MCF 10A (cell line): ENCODE results near the gene HDAC5. TPM values are rescaled to one million over a fixed set of nuclear protein-coding genes. Genes with fewer than 3 reads are reported as not detected.

ENCODE experiments used
- BruUV-seq: library from RNA; stranded (reverse); fragments of 400-500 nt; replicated peaks from 2 replicates; lab custom pipeline; 2021; lab: Mats Ljungman, UMichigan
- CTCF ChIA-PET: fragments of 300-600 bp; sonication (Branson Sonifier 250); formaldehyde crosslinking; extraction: SDS; loops from one replicate; lab custom pipeline; 2021; ENCODE audit warnings: antibody characterized with exemption, inconsistent platforms; lab: Yijun Ruan, JAX
- POLR2A ChIA-PET: fragments of 300-600, 350-650 bp; sonication (Branson Sonifier 250); formaldehyde crosslinking; extraction: SDS; loops from one replicate; lab custom pipeline; 2020; ENCODE audit warnings: antibody characterized with exemption, inconsistent platforms; lab: Yijun Ruan, JAX
- DNase-seq: peaks from one replicate; pipeline ENCODE4 v3.0.0-alpha.2; 2018; ENCODE audit not compliant: unreplicated experiment
- H3K27ac Mint-ChIP-seq: one replicate; pipeline ENCODE4 v1.8.0; 2022; ENCODE audit warnings: mild to moderate bottlenecking, low read depth, mixed read lengths; ENCODE audit not compliant: unreplicated experiment
- H3K27me3 Mint-ChIP-seq: one replicate; pipeline ENCODE4 v1.8.0; 2022; ENCODE audit warnings: mixed read lengths; ENCODE audit not compliant: insufficient read depth, unreplicated experiment
- H3K36me3 Mint-ChIP-seq: one replicate; pipeline ENCODE4 v1.8.0; 2022; ENCODE audit warnings: mild to moderate bottlenecking, moderate library complexity, mixed read lengths; ENCODE audit not compliant: insufficient read depth, unreplicated experiment
- H3K4me1 Mint-ChIP-seq: one replicate; pipeline ENCODE4 v1.8.0; 2022; ENCODE audit warnings: mixed read lengths; ENCODE audit not compliant: insufficient read depth, unreplicated experiment
- H3K4me3 Mint-ChIP-seq: one replicate; pipeline ENCODE4 v1.8.0; 2022; ENCODE audit warnings: mild to moderate bottlenecking, moderate library complexity, mixed read lengths; ENCODE audit not compliant: unreplicated experiment
- H3K9me3 Mint-ChIP-seq: one replicate; pipeline ENCODE4 v1.8.0; 2022; ENCODE audit warnings: mixed read lengths; ENCODE audit not compliant: unreplicated experiment
- CTCF ChIP-seq: fragments of 200-600 bp; IDR thresholded peaks from one replicate; pipeline ENCODE4 v1.8.0; 2022; ENCODE audit warnings: antibody characterized with exemption, mild to moderate bottlenecking; ENCODE audit not compliant: unreplicated experiment
- intact Hi-C: fragments of 100-400 bp; cut with micrococcal nuclease; formaldehyde crosslinking; loops from 2 replicates; pipeline ENCODE4 v1.14.1; 2022
- total RNA-seq: library from RNA; stranded (reverse); gene quantifications from 2 replicates; pipeline ENCODE4 v1.2.3, GENCODE V29; 2022

Gene HDAC5
- total RNA-seq, 1 experiment from 2014 or later = 12.1 TPM

GRCh38 chr17:44137891-44138709 is 14.7 kb upstream of the HDAC5 start:
- intact Hi-C loops = no loop called here
- POLR2A ChIA-PET = interaction anchor here (0.6 to 3.2 kb wide), 26 partner anchors 7 to 1021 kb away, joined by 3 to 66 read pairs (median 5); partner anchors contain the start of genes ATXN7L3, G6PC3, GRN and HDAC5
- Mint-ChIP-seq H3K4me1 (peaks cover 13% of the 10 kb centered on the region), H3K27me3 (no peaks in the 10 kb centered on the region), H3K36me3 (no peaks in the 10 kb centered on the region), H3K27ac (peak overlapping the region; percentile 87), H3K9me3 (no peaks in the 10 kb centered on the region), H3K4me3 (peak overlapping the region; percentile 61)
- CTCF ChIA-PET = interaction anchor here (0.6 to 1.5 kb wide), 5 partner anchors 14 to 194 kb away, joined by 3 read pairs; no protein-coding TSS in a partner anchor
- BruUV-seq = no TSS peak
- DNase-seq = peak; percentile 97
- TF ChIP-seq CTCF = no peak

- Mint-ChIP-seq H3K36me3 (no peaks in the 10 kb centered on the region), H3K27me3 (no peaks in the 10 kb centered on the region), H3K4me3 (no peak overlapping the region), H3K9me3 (no peaks in the 10 kb centered on the region), H3K27ac (no peak overlapping the region), H3K4me1 (peaks cover 21% of the 10 kb centered on the region)
- no peak for DNase-seq
- intact Hi-C loops = no loop called here
- no peak for TF ChIP-seq CTCF
- ChIA-PET POLR2A (interaction anchor here (0.5 to 3.2 kb wide), 2 partner anchors 11 to 69 kb away, joined by 3 to 24 read pairs; partner anchors contain the start of genes HDAC5 and LSM12), CTCF (interaction anchor here (0.5 to 0.6 kb wide), 2 partner anchors 49 to 1249 kb away, joined by 4 read pairs; no protein-coding TSS in a partner anchor)
- no TSS peak for BruUV-seq
Measured at GRCh38 chr17:44134752-44135568, 11.5 kb upstream of the HDAC5 start.

- intact Hi-C loops = no loop called here
- no peaks in the 10 kb centered on the region for H3K36me3 Mint-ChIP-seq
- BruUV-seq = no TSS peak
- POLR2A ChIA-PET = interaction anchor here (0.7 to 3.2 kb wide), 3 partner anchors 10 to 52 kb away, joined by 3 to 24 read pairs (median 10); partner anchors contain the start of genes HDAC5 and TMUB2
- no peak overlapping the region for H3K27ac Mint-ChIP-seq
- no peak for DNase-seq
- no peaks in the 10 kb centered on the region for H3K27me3 Mint-ChIP-seq
- H3K4me3 Mint-ChIP-seq = no peak overlapping the region
- H3K4me1 Mint-ChIP-seq = peaks cover 20% of the 10 kb centered on the region
- H3K9me3 Mint-ChIP-seq = no peaks in the 10 kb centered on the region
- TF ChIP-seq CTCF = no peak
- CTCF ChIA-PET = interaction anchor here (0.5 to 1.2 kb wide), 3 partner anchors 10 to 50 kb away, joined by 4 to 5 read pairs (median 5); no protein-coding TSS in a partner anchor
Measured at GRCh38 chr17:44133918-44134476, 10.6 kb upstream of the HDAC5 start.
